SKM-1 treated with dmso at 0.1 percent for 144 hours (cell line): Measurements from ENCODE around the gene CDT1.
"Not testable (repeated sequence)": the region's sequence is repeated elsewhere in the genome, so short reads cannot be mapped to it uniquely, and the experiment has no call there.

ENCODE experiments used
- DNase-seq: peaks from one replicate; lab custom pipeline; 2025; ENCODE audit not compliant: unreplicated experiment; lab: John Stamatoyannopoulos, UW

The CDT1 gene

DNA sequence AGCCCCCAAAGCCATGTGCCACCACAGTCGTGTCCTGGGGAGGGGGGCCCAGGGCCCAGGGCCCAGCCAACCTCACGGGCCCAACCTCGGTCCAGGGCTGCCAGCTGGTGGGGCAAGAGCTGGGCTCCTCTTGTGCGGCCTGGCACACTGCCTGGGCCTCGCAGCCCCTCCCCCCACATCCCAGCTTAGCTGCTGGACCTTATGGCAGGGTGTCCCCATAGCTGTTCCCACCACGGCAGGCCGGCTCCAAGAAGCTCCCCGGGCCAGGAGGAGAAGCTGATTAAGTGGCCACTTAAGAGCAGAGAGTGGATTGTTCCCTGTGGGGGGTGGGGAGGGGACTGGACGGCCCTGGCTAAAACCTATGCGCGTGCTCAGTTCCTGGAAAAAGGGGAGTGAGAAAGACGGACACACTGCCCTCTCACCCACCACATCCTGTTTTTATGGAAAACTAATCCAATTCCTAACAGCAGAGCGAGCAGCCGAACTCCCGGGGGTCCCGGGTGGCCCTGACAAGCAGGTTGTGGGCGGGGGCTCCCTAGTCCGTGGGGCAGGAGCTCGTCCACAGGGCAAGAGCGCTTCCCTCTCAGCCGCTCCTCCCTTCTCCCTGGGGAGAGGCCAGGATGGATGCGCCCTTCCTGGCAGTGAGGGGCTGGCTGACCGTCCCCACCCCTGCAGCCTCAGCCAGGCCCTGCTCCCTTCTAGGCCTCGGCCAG is 35.4 kb upstream of the CDT1 start:
- DNase-seq, result no peak

DNA sequence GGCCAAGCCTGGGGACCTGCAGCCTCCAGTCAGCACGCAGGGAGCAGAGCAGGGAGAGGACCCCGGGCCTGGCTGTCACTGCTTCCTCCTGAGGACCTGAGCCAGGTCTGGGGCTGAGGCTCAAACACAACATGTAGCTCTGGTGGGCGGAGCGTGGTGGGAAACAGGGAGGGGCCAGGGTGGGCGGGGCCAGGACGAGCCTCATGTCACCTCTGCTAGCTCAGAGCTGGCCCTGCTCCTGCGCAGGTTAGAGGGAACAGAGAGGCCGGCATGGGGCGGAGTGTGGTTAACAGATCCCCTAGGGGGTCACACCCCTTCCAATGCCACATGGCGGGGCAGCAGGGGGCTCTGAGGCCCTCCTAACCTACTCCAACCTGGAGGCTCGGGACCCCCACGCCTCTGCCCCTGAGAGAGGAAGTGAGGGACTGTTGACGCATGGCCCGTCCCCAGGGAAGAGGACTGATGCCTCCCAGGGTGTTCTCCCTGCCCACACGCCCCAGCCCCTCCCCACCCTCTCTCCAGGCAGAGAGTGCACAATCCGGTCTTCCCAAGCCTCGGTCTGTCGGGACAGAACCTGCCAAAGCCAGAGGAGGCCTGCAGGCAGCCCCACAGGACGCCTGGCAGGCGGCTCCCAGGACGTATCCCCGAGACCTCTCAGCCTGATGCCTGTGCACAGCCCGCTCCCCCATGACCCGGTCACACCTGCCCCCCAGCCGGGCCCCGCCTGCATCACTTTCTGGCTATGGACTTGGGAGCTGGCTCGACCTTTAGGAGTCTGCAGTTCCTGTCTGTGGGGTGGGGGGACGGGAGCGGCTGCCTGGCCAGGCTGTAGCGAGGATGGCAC is 33.8 kb upstream of the CDT1 start:
- no peak for DNase-seq

DNA sequence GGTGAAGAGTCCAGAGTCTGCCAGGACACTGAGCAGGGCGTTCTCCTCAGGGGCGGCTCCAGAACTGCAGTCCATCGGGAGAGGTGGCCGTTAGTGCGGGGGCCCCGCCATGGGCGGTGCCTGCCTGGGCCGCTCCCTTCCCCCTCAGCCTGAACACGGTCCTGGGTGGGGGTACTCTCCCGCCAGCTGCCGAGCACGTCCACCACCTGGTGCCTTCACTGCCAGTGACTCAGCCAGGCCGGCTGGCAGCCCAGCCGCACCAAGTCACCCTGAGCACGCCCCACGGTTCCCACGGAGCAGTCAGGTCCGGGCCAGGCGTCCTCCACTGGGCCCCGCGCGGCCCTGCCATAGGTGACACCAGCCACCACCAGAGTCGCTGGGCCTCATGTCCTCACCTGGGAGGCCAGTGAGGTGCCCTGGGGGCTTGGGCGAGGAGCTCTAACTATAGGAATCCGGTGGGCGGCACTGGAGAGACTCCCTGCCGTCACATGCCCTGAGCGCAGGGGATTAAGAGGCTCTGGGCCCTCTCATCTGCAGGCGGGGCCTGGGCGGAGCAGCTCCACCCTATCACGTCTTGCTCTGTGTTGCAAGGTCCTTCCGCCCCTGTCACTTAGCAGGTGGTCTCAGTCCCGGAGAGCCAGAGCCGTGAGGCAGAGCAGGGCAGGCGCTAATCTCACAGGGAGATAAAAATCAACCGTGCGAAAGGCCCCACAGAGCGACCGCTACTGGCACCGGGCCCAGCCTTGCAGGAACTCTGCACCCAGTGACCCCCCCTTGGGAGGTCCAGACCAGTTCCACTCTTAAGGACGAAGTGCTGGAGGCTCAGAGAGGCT is 32.9 kb upstream of the CDT1 start:
- no peak for DNase-seq

DNA sequence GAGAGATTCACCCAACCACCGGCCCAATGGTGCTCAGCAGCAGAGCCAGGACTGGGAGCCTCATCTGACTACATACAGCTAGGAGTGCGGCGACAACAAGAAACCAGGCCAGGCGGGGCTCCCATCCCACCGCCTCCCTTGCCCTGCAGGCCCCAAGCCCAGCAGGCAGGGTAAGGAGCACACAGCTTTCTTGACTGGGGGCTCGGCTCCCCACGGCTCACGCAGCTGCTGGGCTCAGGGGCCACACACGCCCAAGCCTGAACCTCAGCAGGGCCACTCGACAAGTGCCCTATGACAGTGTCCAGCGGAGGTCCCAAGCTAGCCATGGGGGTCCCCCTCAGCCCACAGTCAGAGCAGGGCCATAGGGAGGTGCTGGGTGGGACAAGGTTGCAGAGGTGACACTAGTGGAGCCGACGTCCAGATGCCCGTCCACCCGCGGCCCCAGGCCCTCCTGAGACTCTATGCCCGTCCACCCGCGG is 32.3 kb upstream of the CDT1 start:
- DNase-seq, result no peak

DNA sequence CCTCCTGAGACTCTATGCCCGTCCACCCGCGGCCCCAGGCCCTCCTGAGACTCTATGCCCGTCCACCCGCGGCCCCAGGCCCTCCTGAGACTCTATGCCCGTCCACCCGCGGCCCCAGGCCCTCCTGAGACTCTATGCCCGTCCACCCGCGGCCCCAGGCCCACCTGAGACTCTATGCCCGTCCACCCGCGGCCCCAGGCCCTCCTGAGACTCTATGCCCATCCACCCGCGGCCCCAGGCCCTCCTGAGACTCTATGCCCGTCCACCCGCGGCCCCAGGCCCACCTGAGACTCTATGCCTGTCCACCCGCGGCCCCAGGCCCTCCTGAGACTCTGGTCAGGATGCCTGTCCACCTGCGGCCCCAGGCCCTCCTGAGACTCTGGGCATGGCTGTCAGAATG is 31.8 kb upstream of the CDT1 start:
- not testable (repeated sequence) for DNase-seq

DNA sequence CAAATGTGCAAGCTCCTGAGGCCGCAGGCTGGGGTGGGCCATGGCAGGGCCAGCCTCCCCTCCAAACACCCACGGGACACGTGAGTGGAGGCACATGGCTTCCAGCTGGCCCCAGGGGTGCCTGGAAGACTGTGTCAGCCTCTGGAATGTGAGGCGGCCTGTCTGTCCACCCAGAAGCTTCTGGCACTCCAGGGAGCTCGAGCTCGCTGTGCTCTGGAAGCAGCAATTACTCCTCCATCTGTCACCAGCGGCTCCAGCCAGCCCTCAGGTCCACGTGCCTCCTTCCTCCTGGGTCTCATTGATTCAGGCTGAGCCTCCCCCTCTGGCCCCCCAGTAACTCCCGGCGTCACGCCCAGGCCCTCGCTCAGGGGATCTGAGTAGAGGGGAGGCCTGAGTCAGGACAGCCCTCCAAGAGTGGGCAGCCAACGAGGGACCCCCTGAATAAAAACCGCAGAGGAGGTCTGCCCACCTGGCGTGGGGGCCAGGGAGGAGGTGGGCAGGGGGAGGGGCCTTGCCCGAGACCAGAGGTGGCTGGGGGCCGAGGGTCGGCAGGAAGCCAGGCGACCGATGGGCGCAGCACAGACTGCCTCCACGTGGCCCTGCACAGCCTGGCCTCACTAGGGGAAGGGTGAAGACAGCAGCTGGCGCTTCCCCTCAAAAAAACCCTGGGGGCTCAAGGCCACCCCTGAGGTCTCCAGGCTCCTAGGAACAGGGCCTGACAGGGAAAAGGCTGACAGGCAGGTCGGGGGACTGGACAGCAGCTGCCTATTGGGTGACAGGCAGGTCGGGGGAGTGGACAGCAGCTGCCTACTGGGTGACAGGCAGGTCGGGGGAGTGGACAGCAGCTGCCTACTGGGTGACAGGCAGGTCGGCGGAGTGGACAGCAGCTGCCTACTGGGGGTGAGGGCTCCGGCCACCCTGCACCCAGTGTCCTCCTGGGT is 30.4 kb upstream of the CDT1 start:
- DNase-seq, result no peak

DNA sequence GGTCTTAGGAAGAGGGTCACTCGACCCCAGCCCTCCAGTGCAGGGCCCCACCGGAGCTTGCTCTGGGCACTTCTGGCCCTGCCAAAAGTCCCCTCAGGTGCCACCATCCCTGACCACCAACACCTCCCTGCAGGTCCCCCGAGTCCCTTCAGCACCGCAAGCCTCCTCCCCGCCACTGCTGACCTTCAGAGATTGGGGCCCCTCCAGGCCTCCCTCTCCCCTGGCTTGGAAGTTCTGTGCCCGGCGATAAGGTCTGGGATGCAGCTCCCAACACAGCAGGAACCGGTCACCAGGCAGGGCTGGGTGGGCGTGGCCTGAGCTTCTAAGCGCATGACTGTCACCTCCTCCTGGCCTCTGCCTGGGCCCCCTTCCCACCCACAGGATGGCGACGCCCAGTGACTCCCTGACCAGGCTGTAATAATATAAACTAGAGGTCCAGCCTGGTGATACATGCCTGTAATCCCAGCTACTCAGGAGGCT is 29.7 kb upstream of the CDT1 start:
- DNase-seq, result no peak

DNA sequence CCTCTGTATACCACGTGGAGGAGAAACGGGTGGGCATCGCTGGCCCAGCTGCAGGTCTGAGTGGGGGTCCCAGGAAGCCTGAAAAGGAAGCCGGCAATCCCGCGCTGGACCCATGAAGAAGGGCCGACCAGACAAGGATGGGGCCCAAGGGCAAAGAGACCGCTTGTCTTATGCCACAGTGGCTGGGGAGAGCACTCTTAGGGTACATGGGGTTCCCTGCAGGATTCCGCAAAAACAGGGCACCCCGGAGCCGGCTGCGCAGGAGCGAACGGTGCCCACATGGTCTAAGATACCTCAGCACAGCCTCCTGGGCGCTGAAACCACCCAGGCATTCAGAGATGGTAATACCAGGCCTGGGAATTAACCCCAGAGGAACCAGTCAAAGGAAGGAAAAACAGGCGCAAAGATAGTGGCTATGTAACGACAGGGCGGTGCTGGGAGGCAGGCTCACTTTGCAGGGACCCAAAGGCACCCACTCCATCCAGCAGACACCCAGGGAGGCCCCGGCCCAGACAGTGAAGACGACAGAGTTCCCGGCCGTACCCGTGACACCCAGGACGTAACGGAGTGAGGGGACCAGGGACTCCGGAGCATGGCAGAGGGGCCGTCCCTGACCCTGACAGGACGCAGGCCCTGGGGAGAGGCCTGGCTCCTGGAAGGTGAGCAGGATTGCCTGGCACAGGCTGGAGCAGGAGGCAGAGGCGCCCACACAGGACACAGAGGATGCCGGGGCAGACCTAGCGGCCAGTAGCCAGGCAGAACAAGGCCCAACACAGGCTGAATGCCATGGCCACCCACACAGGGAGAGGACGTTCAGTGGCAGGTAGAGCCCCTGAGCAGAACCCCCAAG is 28.8 kb upstream of the CDT1 start:
- no peak for DNase-seq

DNA sequence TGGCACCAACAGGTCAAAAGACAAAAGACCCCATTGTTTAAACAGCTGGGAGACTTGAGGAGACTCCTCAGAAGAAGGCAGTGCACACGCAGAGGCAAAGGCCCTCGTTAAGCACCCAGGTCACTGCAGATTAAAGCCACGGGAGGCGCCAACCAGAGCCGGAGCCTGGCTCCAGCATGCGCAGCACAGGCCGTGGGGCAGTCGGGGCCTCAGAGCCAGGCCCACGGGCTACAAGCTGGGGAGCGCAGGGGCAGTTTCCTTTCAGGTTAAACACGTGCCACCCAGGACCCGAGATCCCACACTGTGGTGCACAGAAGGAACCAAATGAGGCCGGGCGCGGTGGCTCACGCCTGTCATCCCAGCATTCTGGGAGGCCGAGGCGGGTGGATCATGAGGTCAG is 27.8 kb upstream of the CDT1 start:
- DNase-seq, result no peak

DNA sequence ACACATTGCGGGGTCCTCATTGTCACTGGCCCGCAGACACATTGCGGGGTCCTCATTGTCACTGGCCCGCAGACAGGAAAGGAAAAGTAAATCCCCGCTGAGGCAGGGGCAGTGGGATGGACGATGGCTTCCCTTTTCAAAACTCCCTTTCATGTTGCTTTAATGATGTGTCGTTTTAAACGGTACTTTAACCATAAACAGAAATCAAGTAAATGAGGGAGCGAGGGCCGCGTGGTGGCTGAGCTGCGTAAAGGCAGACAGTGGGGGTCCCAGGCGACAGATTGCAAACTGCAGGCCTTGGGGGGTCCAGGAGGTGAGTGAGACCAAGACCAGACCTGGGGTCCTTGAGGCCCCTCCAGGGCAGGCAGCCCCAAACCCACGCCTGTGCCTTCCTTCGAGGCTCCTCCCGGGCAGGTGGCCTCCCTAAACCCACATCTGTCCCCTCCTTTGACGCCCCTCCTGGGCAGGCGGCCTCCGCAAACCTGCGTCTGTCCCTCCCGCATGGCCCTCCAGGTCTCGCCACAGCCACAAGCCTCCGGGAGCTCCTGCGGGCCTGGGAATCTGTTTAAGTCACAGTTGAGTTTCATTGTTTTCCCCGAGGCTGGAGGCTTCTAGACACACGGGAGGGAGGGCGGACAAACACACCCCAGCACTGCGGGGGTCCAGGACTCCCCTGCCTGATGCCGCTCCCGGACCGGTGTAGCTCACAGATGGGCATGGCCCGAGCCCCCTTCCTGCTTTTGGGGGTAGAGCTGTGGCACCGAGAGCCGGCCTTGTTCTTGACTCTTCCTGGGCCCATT is 25.9 kb upstream of the CDT1 start:
- no peak for DNase-seq

DNA sequence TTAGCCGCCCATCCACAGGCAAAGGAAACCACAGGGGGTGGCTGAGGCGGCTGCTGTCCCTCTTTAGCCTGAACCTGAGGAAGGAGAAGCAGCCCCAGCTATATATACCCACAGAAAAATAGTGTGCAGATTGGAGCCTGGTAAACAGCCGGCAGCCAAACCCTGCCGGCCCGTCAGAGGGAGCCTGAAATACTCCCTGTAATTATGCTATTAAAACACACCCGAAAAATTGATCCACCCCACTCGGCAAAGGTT is 25.4 kb upstream of the CDT1 start:
- DNase-seq, result no peak

DNA sequence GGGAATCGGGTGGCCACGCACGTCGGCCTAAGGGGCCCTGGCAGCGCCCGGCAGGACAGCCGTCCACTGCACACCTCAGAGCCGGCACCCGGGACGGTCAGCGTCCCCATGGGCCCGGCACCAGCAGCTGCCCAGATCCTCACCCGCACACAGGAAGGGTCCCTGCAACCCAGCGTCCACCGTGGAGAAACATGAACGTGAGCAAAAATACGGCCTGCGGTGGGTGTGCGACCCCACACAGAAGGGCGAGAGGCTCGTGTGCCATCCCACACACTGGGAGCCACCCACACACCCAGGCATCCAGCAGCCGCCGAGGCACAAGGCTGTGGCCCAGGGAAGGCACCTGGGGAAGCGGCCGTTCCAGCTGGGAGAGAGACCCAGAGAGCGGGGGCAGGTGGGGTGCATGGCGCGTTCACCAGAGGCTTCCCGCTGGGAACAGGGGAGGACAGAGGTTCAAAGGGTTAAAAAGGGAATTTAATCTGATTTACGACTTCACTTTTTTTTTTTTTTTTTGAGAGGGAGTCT is 25.0 kb upstream of the CDT1 start:
- no peak for DNase-seq

DNA sequence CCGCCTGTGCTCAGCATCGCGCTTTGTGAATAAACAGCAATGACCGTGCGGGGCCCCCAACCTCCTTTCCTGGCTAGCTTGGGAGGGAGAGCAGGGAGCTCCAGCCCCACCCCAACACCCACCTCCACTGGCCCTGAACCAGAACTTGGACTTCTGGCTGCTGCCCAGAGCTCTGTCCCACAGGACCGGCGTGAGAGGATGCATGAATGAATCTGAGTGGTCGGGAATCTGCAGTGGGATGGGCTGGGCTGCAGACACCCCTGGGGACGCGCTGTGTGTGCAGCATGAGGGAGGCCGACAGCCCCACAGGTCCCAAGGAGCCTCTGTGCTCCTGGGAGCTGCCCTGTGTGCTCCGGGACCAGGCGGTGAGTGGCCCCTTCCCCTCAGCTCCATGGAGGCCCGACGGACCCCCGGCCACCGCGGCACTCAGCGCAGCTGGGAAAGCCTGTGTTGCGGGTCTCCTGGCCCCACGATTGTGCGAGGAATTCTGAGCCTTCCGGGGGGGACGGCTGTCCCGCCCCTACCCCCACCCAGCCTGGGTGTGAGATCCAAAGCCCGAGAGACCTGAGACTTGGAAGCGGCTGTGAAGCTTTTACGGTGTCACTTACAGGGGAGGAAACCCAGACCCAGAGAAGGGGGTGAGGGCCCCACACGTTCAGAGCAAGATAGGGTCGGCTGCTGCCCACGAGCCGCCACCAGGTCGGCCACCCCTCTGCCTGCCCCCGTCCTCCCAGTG is 24.0 kb upstream of the CDT1 start:
- DNase-seq, result no peak

DNA sequence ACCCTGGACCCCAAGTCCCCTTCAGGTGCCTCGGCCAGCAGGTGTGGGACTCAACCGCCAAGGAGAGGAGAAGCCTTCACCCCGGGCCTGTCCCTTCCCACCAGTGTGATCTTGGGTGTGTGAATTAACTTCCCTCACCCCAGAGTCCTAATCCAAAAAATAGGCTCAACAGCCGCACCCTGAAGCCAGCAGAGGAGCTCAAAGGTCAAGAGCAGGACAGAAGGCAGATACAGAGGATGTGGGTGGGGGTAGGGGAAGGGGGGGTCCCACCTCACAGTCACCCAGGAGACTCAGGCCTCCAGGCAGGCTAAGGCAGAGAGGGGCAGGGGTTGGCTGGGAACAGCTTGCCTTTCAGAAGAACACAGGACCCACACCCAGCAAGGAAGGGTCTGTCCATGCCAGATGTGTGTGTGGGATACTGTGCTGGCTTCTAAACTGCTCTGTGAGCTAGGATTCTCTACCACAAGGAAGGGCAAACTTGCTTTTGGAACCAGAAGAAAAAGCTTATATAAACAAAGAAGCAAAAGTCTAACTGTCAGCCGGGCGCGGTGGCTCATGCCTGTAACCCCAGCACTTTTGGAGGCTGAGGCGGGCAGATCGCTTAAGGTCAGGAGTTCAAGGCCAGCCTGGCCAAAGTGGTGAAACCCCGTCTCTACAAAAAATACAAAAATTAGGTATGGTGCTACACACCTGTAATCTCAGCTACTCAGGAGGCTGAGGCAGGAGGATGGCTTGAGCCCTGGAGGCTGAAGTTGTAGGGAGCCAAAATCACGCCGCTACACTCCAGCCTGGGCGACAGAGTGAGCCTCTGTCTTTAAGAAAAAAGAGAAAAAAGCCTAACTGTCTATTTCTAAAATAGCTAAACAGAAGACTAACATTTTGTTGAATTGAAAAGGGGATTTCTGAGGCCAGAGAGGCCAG is 23.2 kb upstream of the CDT1 start:
- DNase-seq, result no peak

DNA sequence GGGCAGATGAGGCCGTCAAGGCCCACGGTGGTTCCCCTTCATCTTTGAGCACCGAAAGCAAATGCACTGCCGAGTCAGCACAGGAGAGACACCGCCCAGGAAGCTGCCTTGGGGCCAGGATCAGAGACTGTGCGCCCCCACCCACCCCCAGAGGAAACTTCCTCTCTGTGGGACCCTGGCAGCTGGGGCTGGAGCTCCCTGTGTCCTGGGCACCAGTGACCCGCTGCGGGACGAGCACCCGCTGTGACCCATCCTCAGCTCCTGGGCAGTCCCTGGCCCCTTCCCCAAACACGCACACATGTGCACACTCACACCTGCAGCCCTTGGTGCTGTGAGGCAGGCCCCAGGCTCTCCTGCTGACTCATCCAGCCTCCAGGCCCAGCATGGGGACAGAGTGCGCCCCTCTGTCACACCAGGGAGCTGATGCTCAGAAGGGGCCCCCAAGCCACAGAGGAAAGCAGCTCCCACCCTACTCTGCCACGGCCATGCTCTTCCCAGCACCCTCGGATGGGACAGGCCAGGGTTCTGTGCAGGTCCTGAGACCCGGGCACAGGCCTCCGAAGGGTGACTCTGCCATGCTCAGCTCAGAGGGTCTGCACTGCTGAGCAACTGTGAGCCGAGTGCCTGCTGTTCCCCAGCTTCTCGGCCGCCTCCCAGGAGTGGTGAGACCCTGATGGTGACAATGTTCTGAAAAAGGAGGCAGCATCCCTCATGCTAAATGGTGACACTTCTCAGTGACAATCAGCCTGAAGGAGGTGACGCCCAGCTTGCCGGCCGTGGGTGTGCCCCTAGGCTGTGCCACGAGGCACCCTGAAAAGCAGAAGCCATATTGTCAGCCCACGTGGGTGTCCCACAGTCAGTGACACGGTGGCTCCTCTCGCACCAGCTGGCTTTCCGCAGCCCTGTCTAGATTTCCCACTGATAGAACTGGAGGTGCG is 22.2 kb upstream of the CDT1 start:
- peak; percentile 35 for DNase-seq
